Ramos (cell line): ENCODE results near the gene DGKG.

Experiments
- in situ Hi-C: fragments of 300-500 bp; cut with MboI; formaldehyde crosslinking; loops from one replicate; pipeline ENCODE4 v1.14.3; 2022; ENCODE audit warnings: low sequenced_read_pairs; ENCODE audit not compliant: unreplicated experiment

The DGKG gene

GRCh38 chr3:186097317-186097662 is 264.7 kb downstream of the DGKG start:
- in situ Hi-C loops, result no loop called here
